C1 segment of cervical spinal cord (tissue), 14 donors: ENCODE results near the gene GNGT2.
"Not testable (repeated sequence)": the region's sequence is repeated elsewhere in the genome, so short reads cannot be mapped to it uniquely, and the experiment has no call there.

Source experiments
- DNase-seq, 14 donors: peaks; one replicate each; lab custom pipeline; 2025; lab: John Stamatoyannopoulos, UW

The GNGT2 gene

DNA sequence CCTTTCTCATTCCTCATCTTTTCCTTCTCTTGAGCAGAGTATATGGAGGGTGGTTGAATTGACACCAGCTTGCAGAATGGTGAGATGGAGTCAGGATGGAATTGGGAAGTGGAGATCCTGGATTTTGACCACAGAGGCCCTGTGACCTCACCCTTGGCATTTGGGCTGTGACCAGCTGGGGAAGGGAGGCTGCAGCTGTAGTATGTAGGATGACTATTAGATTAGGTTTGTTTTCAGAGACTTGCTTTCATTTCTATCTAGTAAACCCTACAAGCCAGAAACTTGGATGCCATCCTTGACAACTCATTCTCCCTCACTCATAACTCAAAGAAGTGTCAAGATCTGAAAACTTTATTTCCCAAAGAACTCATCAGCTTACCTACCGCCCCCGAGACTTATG, 5.9 kb downstream of the GNGT2 start:
- DNase-seq = no peak

DNA sequence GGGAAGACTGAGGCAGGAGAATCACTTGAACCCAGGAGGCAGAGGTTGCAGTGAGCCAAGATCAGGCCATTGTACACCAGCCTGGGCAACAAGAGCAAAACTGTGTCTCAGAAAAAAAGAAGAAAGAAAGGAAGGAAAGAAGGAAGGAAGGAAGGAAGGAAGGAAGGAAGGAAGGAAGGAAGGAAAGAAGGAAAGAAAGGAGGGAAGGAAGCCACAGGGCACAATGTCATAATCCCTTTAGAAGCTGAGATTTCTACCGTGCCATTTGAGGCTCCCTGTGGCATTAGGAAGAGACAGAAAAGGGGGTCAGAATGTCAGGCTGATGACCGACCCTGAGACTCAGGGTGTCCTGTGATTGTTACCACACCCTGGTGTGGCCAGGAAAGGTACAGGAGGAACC, 6.6 kb downstream of the GNGT2 start:
- DNase-seq = no peak

GRCh38 chr17:49201481-49201927, 8.9 kb downstream of the GNGT2 start:
- DNase-seq = no peak

DNA sequence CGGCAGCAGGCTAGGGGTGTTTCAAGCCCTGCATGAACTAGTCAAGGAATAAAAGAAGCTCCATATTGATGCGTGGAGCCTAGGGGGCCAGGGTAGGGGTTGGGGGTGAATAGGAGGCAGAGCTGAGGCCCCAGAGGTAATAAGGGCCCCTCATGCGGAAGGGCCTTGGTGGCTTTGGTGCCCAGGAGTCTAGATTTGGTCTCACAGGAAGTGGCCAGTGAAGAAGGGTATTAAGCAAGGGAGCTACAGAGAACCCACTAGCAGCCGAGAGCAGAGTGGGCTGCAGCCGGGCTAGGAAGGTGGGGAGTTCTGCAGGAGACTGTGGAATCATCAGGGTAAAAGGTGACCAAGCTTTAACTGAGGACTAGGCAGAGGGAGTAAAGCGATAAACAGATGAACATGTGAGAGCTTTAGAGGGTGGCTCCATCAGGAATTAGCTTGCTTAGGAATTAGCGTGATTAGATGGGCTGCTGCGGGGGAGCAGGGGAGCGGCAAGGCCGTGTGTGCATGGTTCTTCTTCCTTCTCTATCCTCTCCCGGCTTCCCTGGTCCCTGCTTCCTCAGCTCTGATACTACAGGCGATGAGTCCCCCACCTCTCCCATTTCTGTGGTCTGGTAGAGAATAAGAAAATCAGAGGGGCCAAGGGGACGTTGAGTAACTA, 9.8 kb downstream of the GNGT2 start:
- DNase-seq = no peak

GRCh38 chr17:49198211-49198610, 12.2 kb downstream of the GNGT2 start:
- DNase-seq = no peak

- no peak for DNase-seq
Observed at GRCh38 chr17:49197346-49197998, 12.9 kb downstream of the GNGT2 start.

GRCh38 chr17:49196520-49196919, 13.9 kb downstream of the GNGT2 start:
- DNase-seq = no peak

- DNase-seq = no peak
Observed at GRCh38 chr17:49195751-49196150, 14.6 kb downstream of the GNGT2 start.

DNA sequence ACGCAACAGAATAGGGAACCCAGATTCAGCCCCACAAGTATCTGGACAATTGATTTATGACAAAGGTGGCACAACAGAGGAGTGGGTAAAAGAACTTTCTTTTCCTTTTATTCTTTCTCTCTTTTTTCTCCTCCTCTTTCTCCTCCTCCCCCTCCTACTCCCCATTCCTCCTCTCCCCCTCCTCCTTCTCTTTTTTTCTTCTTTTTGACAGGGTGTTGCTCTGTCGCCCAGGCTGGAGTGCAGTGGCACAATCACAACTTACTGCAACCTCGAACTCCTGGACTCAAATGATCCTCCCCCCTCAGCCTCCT, 16.1 kb downstream of the GNGT2 start:
- no peak for DNase-seq

- DNase-seq = peak in 12 of 14 donors; percentile 5 to 83 (median 32)
Observed at GRCh38 chr17:49193513-49194296, 16.7 kb downstream of the GNGT2 start.

DNA sequence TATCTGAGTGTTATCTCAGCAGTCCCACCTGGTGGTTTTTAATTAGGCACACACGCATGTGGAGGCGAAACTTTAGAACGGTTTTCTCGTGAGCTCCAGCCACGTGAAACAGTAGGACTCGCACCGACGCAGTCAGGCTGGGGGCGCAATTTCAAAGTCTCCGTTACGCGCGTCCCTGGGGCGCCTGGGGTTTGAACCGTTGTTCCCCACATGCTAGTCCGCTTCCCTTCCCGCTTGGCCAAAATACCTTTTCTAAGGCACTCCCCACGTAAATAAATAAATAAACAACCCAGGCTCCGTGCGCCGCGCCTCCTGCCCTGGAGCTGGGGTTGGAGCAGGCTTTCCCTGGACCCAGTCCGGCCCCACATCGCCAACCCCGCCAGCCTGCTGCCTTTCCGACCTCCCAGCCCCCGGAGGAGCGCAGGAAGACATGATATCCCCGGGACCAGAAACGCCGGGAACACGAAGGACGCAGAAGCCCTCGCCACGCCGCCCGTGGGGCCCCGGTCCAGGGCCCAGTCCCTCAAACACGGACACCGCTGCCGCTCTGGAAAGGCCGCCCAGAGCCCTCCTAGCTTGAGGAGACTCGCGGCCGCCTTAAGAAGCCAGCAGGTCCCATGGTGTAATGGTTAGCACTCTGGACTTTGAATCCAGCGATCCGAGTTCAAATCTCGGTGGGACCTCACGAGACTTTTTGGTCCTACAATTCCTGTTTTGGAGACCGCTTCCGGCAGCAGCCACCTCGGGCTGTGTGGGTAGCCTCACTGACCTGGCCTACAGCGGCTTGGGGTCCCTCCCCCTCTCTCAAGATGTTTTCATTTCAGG, 18.2 kb downstream of the GNGT2 start:
- DNase-seq = peak; percentile 84 to 99 (median 96)

- no peak for DNase-seq
Observed at GRCh38 chr17:49191409-49191916, 18.9 kb downstream of the GNGT2 start.

GRCh38 chr17:49190932-49191331, 19.4 kb downstream of the GNGT2 start:
- DNase-seq = no peak

DNA sequence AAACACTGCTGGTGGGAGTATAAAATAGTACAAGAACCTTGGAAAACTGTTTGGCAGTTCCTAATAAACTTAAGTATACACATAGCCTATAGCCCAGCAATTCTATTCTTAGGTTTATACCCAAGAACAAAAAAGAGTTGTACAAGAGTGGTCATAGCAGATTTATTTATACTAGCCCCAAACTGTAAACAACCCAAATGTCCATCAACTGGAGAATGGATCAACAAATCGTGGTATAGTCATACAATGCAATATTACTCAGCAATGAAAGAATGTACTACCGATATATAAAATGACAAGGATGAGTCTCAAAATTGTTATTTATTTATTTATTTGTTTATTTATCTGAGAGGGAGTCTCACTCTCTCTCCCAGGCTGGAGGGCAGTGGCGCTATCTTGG, 23.1 kb downstream of the GNGT2 start:
- DNase-seq = no peak

DNA sequence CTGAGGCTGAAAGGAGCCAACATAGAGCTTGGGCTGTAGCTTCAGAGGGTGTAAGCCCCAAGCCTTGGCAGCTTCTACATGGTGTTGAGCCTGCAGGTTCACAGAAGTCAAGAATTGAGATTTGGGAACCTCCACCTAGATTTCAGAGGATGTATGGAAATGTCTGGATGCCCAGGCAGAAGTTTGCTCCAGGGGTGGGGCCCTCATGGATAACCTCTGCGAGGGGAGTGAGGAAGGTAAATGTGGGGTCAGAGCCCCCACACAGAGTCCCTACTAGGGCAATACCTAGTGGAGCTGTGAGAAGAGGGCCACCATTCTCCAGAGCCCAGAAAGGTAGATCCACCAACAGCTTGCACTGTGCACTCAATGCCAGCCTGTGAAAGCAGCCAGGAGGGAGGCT, 25.0 kb downstream of the GNGT2 start:
- DNase-seq = not testable (repeated sequence)

- not testable (repeated sequence) for DNase-seq
Observed at GRCh38 chr17:49184522-49184921, 25.9 kb downstream of the GNGT2 start.

DNA sequence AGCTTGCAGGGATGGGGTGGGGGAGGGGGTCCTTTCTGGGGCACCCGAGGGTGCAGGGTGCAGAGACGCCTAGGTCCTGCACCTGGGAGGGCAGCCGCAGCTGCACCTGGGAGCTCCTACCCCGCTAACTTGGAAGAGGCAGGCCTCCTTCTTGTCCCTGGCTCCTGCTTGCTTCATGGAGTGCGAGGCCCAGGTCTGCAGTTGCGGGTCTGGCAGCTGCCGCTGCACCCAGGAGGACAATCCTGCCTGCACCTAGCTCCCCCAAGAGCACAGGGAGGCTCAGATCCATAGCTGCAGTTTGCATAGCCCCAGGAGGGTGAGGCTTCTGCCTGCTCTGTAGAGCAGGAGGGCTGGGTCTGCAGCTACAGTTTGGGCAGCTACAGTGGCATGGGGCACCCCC, 26.6 kb downstream of the GNGT2 start:
- no peak for DNase-seq

GRCh38 chr17:49183341-49183740, 27.0 kb downstream of the GNGT2 start:
- no peak for DNase-seq

- DNase-seq = no peak
Observed at GRCh38 chr17:49180998-49181635, 29.3 kb downstream of the GNGT2 start.

GRCh38 chr17:49180303-49180702, 30.1 kb downstream of the GNGT2 start:
- DNase-seq = peak in 8 of 14 donors; percentile 0 to 49 (median 12)

- DNase-seq = not testable (repeated sequence)
Observed at GRCh38 chr17:49175978-49176377, 34.4 kb downstream of the GNGT2 start.
